ENCODE results near the gene DOK7.

GRCh38 chr4:3529363-3529762 is 66.3 kb downstream of the DOK7 start:
- no peak for TF ChIP-seq TAF1 (IDR thresholded peaks at IDR 0.05; ENCODE audit: borderline replicate concordance, insufficient read depth, low read length)
- TF ChIP-seq REST (IDR thresholded peaks at IDR 0.05; ENCODE audit: insufficient read depth in 1 of 2, low read depth in 2 of 2, low read length in 2 of 2): no peak
- TF ChIP-seq FOXP2 (optimal IDR thresholded peaks at IDR 0.05; ENCODE audit: borderline replicate concordance, extremely low read depth, extremely low read length, insufficient read depth): no peak
- TF ChIP-seq POLR2AphosphoS5 (IDR thresholded peaks at IDR 0.05; ENCODE audit: low read depth, low read length): no peak
- TF ChIP-seq SIN3A (IDR thresholded peaks at IDR 0.05; ENCODE audit: borderline replicate concordance, insufficient read depth, low read length): no peak
